A549 (cell line): Measurements from ENCODE around the gene GPSM1. TPM values are rescaled to one million over a fixed set of nuclear protein-coding genes. Genes with fewer than 3 reads are reported as not detected.

ENCODE experiments used
- ATAC-seq, 2 experiments: fragments of 200-7000 bp in 1 of 2; fragments of >200 bp in 1 of 2; cut with Nextera tagmentation in 1 of 2; cut with Tn5 transposase in 1 of 2; 3 replicates each; pipeline versions ENCODE4 v1.8.0 to v1.9.1; 2018 to 2020; ENCODE audit warnings: mild to moderate bottlenecking in 1 of 2, moderate library complexity in 1 of 2
- CTCF ChIA-PET: fragments of 300-600 bp; sonication (Branson Sonifier 250); formaldehyde crosslinking; extraction: SDS; loops from one replicate; lab custom pipeline; 2021; ENCODE audit warnings: antibody characterized with exemption, inconsistent platforms; lab: Yijun Ruan, JAX
- POLR2A ChIA-PET: fragments of 350-600 bp; formaldehyde crosslinking; extraction: SDS; loops from one replicate; lab custom pipeline; 2021; ENCODE audit warnings: antibody characterized with exemption, inconsistent platforms; lab: Yijun Ruan, JAX
- DNase-seq, 2 experiments: peaks; one replicate each; pipeline versions ENCODE4 v3.0.0 to v3.0.0-alpha.2; 2011 to 2016; ENCODE audit warnings: low read depth in 1 of 2, low spot score in 1 of 2
- FAIRE-seq: peaks from 2 replicates; lab custom pipeline; 2011; peaks lifted over from hg19 to GRCh38; lab: Jason Lieb, UNC
- H3K27ac ChIP-seq, 2 experiments: fragments of >200 bp; sonication (Bioruptor Twin); formaldehyde crosslinking; 3 replicates each; pipeline ENCODE4 v1.5.1; 2016 to 2017
- H3K4me1 ChIP-seq: fragments of >200 bp; sonication (Bioruptor Twin); formaldehyde crosslinking; 3 replicates; pipeline ENCODE4 v1.6.1; 2016
- H3K4me2 ChIP-seq: fragments of >200 bp; sonication (Bioruptor Twin); formaldehyde crosslinking; 3 replicates; pipeline ENCODE4 v1.6.1; 2016
- H3K4me3 ChIP-seq: fragments of >200 bp; sonication (Bioruptor Twin); formaldehyde crosslinking; 3 replicates; pipeline ENCODE4 v1.5.1; 2016
- H3K9me3 ChIP-seq: fragments of >200 bp; sonication (Bioruptor Twin); formaldehyde crosslinking; 3 replicates; pipeline ENCODE4 v1.6.1; 2016
- ATOH8 ChIP-seq: fragments of 250-450 bp; sonication (Bioruptor Pico); IDR thresholded peaks from 2 replicates; pipeline ENCODE4 v1.5.0; 2020; ENCODE audit warnings: low read depth, mild to moderate bottlenecking, moderate library complexity
- BCL3 ChIP-seq: fragments of >200 bp; sonication (Bioruptor Twin); formaldehyde crosslinking; IDR thresholded peaks from 3 replicates; pipeline ENCODE4 v1.6.1; 2016
- BHLHE40 ChIP-seq: IDR thresholded peaks from 2 replicates; pipeline ENCODE4 v1.6.1; 2012; ENCODE audit warnings: low read depth, low read length, inconsistent platforms
- CBX2 ChIP-seq: fragments of 200-600 bp; sonication (generic); IDR thresholded peaks from 2 replicates; pipeline ENCODE4 v1.6.1; 2016; ENCODE audit warnings: low read depth, mild to moderate bottlenecking, borderline replicate concordance
- CEBPB ChIP-seq, 2 experiments: fragments of >200 bp in 1 of 2; sonication (Bioruptor Twin) in 1 of 2; formaldehyde crosslinking in 1 of 2; IDR thresholded peaks; 2 replicates each; pipeline ENCODE4 v1.6.1; 2012 to 2016
- ELK1 ChIP-seq: fragments of 150-350 bp; IDR thresholded peaks from 2 replicates; pipeline ENCODE4 v1.6.1; 2014; ENCODE audit warnings: low read depth, mild to moderate bottlenecking, low read length
- EP300 ChIP-seq, 2 experiments: fragments of >200 bp; sonication (Bioruptor Twin); formaldehyde crosslinking; IDR thresholded peaks; 2 replicates in 1 of 2; 3 replicates in 1 of 2; pipeline ENCODE4 v1.6.1; 2016 to 2017
- GATA3 ChIP-seq: IDR thresholded peaks from 2 replicates; pipeline ENCODE4 v1.6.1; 2012; ENCODE audit warnings: borderline replicate concordance
- HMGXB4 ChIP-seq: fragments of 250-450 bp; sonication (Bioruptor Pico); IDR thresholded peaks from 2 replicates; pipeline ENCODE4 v1.5.0; 2021; ENCODE audit warnings: mild to moderate bottlenecking, moderate library complexity, borderline replicate concordance
- HOXA7 ChIP-seq: fragments of 250-450 bp; sonication (Bioruptor Pico); IDR thresholded peaks from 2 replicates; pipeline ENCODE4 v1.5.0; 2020; ENCODE audit warnings: mild to moderate bottlenecking, moderate library complexity
- HOXB13 ChIP-seq: fragments of 250-450 bp; sonication (Bioruptor Pico); IDR thresholded peaks from 2 replicates; pipeline ENCODE4 v1.5.0; 2020; ENCODE audit warnings: low read depth, mild to moderate bottlenecking, moderate library complexity
- JUN ChIP-seq, 2 experiments: fragments of >200 bp; sonication (Bioruptor Twin); formaldehyde crosslinking; IDR thresholded peaks; 2 replicates in 1 of 2; 3 replicates in 1 of 2; pipeline ENCODE4 v1.6.1; 2016 to 2017
- KDM1A ChIP-seq: fragments of 200-600 bp; sonication (generic); IDR thresholded peaks from 2 replicates; pipeline ENCODE4 v1.6.1; 2016; ENCODE audit warnings: low read depth, mild to moderate bottlenecking
- KDM5A ChIP-seq: fragments of 200-600 bp; sonication (generic); IDR thresholded peaks from 2 replicates; pipeline ENCODE4 v1.6.1; 2016; ENCODE audit warnings: antibody characterized with exemption, mild to moderate bottlenecking
- MAFK ChIP-seq: fragments of 450-650 bp; IDR thresholded peaks from 2 replicates; pipeline ENCODE4 v1.6.1; 2014; ENCODE audit not compliant: partially characterized antibody
- MAX ChIP-seq: IDR thresholded peaks from 2 replicates; pipeline ENCODE4 v1.6.1; 2012
- MAZ ChIP-seq: fragments of 150-350 bp; IDR thresholded peaks from 2 replicates; pipeline ENCODE4 v1.6.1; 2014; ENCODE audit warnings: antibody characterized with exemption, low read depth, low read length, borderline replicate concordance
- NFE2L2 ChIP-seq: fragments of 150-350 bp; conservative IDR thresholded peaks from 2 replicates; pipeline ENCODE4 v1.6.1; 2014; ENCODE audit warnings: low read length
- NPAS2 ChIP-seq: fragments of 250-450 bp; sonication (Bioruptor Pico); IDR thresholded peaks from 2 replicates; pipeline ENCODE4 v1.8.0; 2022; ENCODE audit warnings: mild to moderate bottlenecking, moderate library complexity, borderline replicate concordance
- PBX3 ChIP-seq: IDR thresholded peaks from 2 replicates; pipeline ENCODE4 v1.6.1; 2012
- PHF8 ChIP-seq: fragments of 200-600 bp; sonication (generic); IDR thresholded peaks from 2 replicates; pipeline ENCODE4 v1.6.1; 2016; ENCODE audit warnings: low read depth, mild to moderate bottlenecking, antibody characterized with exemption, moderate library complexity, borderline replicate concordance
- POLR2A ChIP-seq: IDR thresholded peaks from 2 replicates; pipeline ENCODE4 v1.6.1; 2012; ENCODE audit warnings: mild to moderate bottlenecking, low read length
- POLR2AphosphoS2 ChIP-seq: conservative IDR thresholded peaks from 2 replicates; pipeline ENCODE4 v1.6.1; 2012; ENCODE audit warnings: low read length, improper control_type of control experiment, inconsistent platforms
- RAD21 ChIP-seq, 2 experiments: fragments of >200 bp in 1 of 2; sonication (Bioruptor Twin) in 1 of 2; formaldehyde crosslinking in 1 of 2; IDR thresholded peaks in 1 of 2; conservative IDR thresholded peaks in 1 of 2; 2 replicates in 1 of 2; 3 replicates in 1 of 2; pipeline ENCODE4 v1.6.1; 2012 to 2018; ENCODE audit warnings: inconsistent platforms in 1 of 2
- RCOR1 ChIP-seq: fragments of 150-350 bp; IDR thresholded peaks from 2 replicates; pipeline ENCODE4 v1.6.1; 2014; ENCODE audit warnings: antibody characterized with exemption, low read length, low read depth
- REST ChIP-seq: fragments of 200-600 bp; sonication (generic); IDR thresholded peaks from 2 replicates; pipeline ENCODE4 v1.6.1; 2016; ENCODE audit warnings: antibody characterized with exemption, mild to moderate bottlenecking, moderate library complexity
- RFX5 ChIP-seq: fragments of 450-650 bp; IDR thresholded peaks from 2 replicates; pipeline ENCODE4 v1.7.1; 2014; ENCODE audit warnings: antibody characterized with exemption, mild to moderate bottlenecking, moderate library complexity
- SMC3 ChIP-seq: fragments of >200 bp; sonication (Bioruptor Twin); formaldehyde crosslinking; IDR thresholded peaks from 3 replicates; pipeline ENCODE4 v1.6.1; 2018; ENCODE audit warnings: inconsistent platforms
- SREBF2 ChIP-seq: fragments of 450-650 bp; IDR thresholded peaks from 2 replicates; pipeline ENCODE4 v1.6.1; 2014; ENCODE audit warnings: mild to moderate bottlenecking, moderate library complexity
- TFCP2L1 ChIP-seq: fragments of 250-450 bp; sonication (Bioruptor Pico); IDR thresholded peaks from 2 replicates; pipeline ENCODE4 v1.5.0; 2021; ENCODE audit warnings: mild to moderate bottlenecking
- ZFP36 ChIP-seq: fragments of 450-650 bp; IDR thresholded peaks from 2 replicates; pipeline ENCODE4 v1.6.1; 2014; ENCODE audit warnings: borderline replicate concordance; ENCODE audit not compliant: partially characterized antibody
- WGBS: methylation state at CpG from one replicate; pipeline ENCODE4 v1.1.6; 2017; ENCODE audit errors: missing lambda C conversion rate; 5-methylcytosine and 5-hydroxymethylcytosine counted together
- polyA plus RNA-seq, 4 experiments: library from polyadenylated mRNA; depleted of rRNA in 3 of 4; stranded (reverse); fragments of >200 nt; fragmentation: RNase III in 1 of 4; extraction: RNeasy Plus Mini Kit Qiagen cat#74134 plus additional on column Dnase treatment in 1 of 4; gene quantifications; 2 replicates in 3 of 4; 3 replicates in 1 of 4; pipeline ENCODE4 v1.2.3, GENCODE V29; 2011 to 2017

GPSM1 gene
- polyA plus RNA-seq, 2 of the 4 experiments (the other 2 are of a cell fraction), result 2.1 to 8.8 TPM

- CTCF ChIA-PET, result interaction anchor here (0.5 to 1.6 kb wide), 3 partner anchors 8 to 154 kb away, joined by 3 read pairs; no protein-coding TSS in a partner anchor
Measured at GRCh38 chr9:136304456-136304855, 22.9 kb upstream of the GPSM1 start.

GRCh38 chr9:136304981-136305380 is 22.4 kb upstream of the GPSM1 start:
- DNase-seq, result no peak
- Histone ChIP-seq H3K4me3 (no peak overlapping the region), H3K9me3 (no peaks in the 10 kb centered on the region), H3K4me2 (no peak overlapping the region), H3K4me1 (no peaks in the 10 kb centered on the region), H3K27ac (no peak overlapping the region)
- TF ChIP-seq CBX2, result no peak
- no peak for TF ChIP-seq SREBF2
- TF ChIP-seq KDM1A, result no peak
- TF ChIP-seq ATOH8 (CRISPR knock-in tag), result no peak
- TF ChIP-seq MAFK, result no peak
- no peak for TF ChIP-seq ELK1
- TF ChIP-seq RCOR1, result no peak
- no peak for TF ChIP-seq POLR2A
- no peak for TF ChIP-seq MAX
- no peak for TF ChIP-seq REST
- no peak for TF ChIP-seq GATA3
- no peak for TF ChIP-seq HOXA7 (CRISPR knock-in tag)
- no peak for TF ChIP-seq NFE2L2
- TF ChIP-seq TFCP2L1 (CRISPR knock-in tag), result no peak
- TF ChIP-seq HOXB13, result no peak
- TF ChIP-seq KDM5A, result no peak
- no peak for TF ChIP-seq ZFP36
- no peak for TF ChIP-seq CEBPB (IDR thresholded peaks at IDR 0.05)
- no peak for TF ChIP-seq HMGXB4
- no peak for TF ChIP-seq EP300 (IDR thresholded peaks at IDR 0.05)
- ATAC-seq, result peak; percentile 26 to 28; a peak in 4 of 6 replicates
- ChIA-PET POLR2A (no interaction called here), CTCF (interaction anchor here (0.5 to 1.6 kb wide), 2 partner anchors 8 to 153 kb away, joined by 3 read pairs; no protein-coding TSS in a partner anchor)
- 74% methylated on average over 7 of the region's 13 CpGs for WGBS
- no peak for FAIRE-seq

More at GRCh38 chr9:136304456-136304855, 22.9 kb upstream of the GPSM1 start:
- Histone ChIP-seq H3K9me3 (no peaks in the 10 kb centered on the region), H3K4me3 (no peak overlapping the region), H3K27ac (no peak overlapping the region), H3K4me1 (no peaks in the 10 kb centered on the region), H3K4me2 (no peak overlapping the region)
- 81% methylated on average over 10 of the region's 10 CpGs for WGBS
- TF ChIP-seq PBX3, result no peak
- TF ChIP-seq RAD21 (conservative IDR thresholded peaks at IDR 0.05 in 1 of 2, IDR thresholded peaks at IDR 0.05 in 1 of 2), result no peak
- TF ChIP-seq NPAS2 (CRISPR knock-in tag), result no peak
- TF ChIP-seq POLR2A, result no peak
- no peak for TF ChIP-seq BHLHE40
- TF ChIP-seq BCL3, result no peak
- TF ChIP-seq JUN (IDR thresholded peaks at IDR 0.05), result no peak
- no peak for TF ChIP-seq MAZ
- no peak for TF ChIP-seq SMC3
- no peak for TF ChIP-seq POLR2AphosphoS2
- TF ChIP-seq PHF8, result no peak
- TF ChIP-seq RFX5, result no peak
- POLR2A ChIA-PET, result no interaction called here
- no peak for DNase-seq
- no peak for FAIRE-seq
- no peak for ATAC-seq
